Stimulated activated CD4-positive, alpha-beta T cell treated with anti-CD3 and anti-CD28 coated beads, Interleukin-4, amount 100 ng/mL, for 24 hours (primary cell): ENCODE data around the gene SNAI3.

Experiments
- DNase-seq: peaks from one replicate; pipeline ENCODE4 v3.0.0-alpha.2; 2020

The SNAI3 gene

DNA sequence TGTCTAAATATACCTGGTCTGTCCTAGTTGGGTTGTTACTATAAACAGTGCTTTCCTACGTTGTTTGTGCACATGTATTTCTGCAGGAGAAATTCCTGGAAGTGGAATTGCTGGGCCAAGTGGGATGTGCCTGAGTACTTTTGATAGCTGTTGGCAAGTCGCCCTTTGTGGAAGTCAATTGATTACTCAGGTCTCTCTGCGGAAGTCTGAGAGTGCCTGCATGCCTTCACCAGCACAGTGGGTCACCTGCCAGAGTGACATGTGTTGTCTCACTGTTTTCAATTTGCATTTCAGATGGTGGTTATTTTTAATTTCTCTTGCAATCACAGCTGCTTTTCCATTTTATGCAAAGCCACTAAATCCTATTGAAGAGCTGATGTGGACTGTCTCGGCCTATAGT lies 21.2 kb downstream of the SNAI3 start:
- no peak for DNase-seq

DNA sequence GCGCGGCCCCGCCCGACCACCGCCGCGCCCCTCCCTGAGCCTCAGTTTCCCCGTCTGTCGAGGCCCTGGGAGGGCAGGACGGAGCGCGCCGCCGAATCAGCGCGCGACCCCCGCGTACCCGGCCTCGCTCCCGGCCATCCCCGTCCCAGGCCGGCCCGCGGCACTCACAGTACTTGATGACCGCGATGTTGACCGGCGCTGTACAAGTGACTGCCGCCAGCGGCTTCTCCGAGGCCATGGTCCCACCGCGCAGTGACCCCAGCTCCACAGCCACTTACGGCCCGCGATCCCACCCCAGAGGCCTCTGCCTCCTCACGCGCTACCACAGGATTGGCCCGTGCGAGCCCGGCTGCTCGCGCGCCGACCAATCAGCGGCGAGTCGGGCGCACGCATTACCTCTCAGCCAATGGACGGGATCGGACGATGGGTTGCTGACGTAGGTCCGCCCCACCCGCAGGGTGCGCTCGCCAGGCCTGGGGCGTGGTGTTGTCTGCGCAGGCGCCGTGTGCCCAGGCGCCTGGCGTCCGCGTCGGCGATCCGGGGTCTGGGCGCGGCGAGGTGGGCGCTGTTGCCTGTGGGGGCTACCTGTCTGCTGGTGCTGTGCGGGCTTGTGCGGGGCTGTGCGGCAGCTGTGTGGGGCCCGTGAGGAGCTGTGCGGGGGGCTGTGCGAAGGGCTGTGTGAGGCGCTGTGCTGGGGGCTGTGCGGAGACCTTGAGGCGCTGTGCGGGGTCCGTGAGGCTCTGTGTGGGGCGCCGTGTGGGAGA lies 23.3 kb downstream of the SNAI3 start, which contains the start of gene MVD:
Gene MVD, minus strand, starts transcription at position 249 of the 764 bp plus-strand sequence. Its CDS starts 11 bp downstream, at position 238.
- DNase-seq, result peak; percentile 96

DNA sequence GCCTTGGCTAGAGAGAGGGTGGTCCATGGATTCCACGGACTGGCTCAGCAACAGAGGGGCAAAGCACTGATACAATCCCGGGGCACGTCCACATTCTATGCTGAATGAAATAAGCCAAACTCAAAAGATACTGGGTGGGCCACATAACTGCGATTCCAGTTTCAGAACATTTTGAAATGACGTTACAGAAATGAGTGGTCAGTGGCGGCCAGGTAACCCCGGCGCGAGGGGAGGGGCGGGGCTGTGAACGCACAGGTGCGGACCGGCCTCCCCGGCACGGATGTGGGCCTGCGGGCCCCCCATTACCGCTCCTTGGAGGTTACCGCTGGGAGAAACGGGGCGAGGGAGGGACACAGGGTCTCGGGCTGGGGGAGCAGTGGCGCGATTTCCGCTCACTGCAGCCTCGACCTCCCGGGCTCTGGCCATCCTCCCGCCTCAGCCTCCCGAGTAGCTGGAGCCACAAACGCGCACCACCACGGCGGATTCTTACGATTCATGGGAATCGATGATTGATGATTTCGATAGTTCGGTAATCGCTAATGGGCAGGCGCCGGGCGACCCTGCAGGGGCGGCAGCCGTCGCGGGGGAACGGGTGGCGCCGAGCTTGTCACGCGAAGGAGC lies 24.0 kb downstream of the SNAI3 start:
- DNase-seq, result peak; percentile 15

DNA sequence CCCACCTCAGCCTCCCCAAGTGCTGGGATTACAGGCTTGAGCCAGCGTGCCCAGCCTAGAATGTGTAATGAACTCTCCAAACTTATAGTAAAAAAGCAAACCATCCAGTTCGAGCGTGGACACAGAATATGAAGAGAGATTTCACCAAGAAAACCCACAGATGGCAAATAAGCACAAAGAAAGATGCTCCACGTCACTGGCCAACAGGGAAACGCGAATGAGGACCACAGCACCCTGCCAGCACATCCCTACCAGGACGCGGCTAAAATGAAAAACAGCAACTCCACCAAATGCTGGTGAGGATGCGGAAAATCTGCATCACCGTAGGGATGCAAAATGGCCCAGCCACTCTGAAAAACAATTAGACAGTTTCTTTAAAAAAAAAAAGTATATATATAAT lies 24.8 kb downstream of the SNAI3 start:
- no peak for DNase-seq

DNA sequence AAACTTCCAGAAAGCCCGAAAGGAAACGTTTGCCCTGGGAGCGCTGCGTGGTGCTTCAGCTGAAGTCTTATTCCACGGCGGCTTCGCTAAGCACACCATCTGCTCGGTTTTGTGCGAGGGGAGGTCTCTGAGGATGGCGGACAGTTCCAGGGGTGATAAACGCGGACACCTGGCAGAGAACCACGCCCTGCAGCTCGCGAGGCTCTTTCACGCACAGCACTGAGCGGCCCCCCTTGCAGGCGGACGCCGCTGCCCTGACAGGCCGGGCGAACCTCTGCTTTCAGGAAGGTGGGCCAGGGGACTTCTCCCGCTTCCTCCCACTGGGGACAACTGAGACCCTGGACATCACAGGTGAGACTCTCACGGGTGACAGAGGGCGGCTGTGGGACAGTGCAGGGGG lies 27.1 kb downstream of the SNAI3 start:
- no peak for DNase-seq

DNA sequence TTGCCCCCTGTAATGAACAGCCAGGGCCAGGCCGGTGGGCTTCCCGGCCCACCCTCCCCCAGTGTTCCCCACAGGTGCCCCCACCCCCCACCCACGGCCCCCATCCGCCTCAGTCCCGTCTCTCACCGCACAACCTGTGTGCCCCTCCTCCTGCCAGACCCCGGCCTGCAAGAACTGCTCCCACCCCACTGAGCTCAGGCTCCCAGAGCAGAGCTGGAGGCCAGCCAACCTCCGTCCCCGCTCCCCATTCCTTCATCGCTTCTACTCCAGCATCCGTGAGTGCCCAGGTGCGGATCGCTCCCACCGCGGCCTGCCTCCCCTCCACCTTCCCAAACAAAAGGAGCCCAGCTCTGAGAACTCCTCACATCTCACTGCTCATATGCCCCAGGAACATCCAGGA lies 27.6 kb downstream of the SNAI3 start:
- no peak for DNase-seq

DNA sequence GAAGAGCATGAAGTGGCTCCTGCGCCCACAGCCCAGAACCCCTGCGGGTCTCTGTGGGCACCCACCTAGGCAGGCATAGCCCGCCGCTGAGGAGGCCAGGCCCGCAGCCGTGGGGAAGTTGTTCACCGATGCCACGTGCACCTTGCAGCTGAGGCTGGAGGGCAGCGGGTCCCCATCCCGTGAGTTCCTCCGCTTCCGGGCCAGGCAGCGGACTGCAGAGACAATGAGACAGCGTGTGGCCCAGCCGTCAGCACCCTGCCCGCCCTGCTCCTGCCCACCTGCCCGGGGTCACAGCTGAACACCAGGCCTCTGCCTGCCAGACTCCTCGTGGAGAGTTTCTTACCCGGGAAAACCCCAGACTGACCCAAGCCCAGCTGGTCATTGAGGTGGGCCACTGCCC lies 28.9 kb downstream of the SNAI3 start:
- no peak for DNase-seq

DNA sequence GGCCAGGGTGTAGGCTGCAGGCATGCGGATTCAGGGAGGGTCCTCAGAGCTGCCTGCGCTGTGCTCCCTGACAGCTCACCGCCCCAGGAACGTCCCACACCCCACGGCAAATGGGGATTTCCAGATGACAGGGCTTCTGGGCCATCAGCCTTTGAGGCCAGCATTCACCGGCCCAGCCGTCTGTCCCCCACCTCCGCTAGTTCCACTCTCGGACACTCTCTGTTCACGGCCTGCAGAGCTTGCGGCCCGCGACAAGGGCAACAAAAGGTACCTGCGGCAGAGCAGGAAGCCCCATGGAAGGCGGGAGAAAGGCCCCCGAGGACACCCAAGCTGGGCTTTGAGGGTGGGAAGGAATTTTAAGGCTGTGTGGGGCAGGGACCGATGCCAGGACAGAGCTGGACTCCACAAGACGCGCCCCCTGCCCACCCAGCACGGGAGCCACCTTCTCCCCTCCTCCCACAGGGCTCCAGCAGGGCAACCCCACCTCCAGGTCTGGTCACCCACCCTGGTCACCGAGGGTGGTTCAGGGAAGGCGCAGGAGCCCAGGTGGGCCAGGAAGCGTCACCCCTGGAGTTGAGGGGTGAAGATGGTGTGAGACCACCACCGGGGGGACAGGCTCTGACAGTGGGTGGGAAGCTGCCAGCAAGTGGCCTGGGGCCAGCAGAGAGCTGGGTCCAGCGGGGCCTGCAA lies 29.9 kb downstream of the SNAI3 start:
- no peak for DNase-seq

DNA sequence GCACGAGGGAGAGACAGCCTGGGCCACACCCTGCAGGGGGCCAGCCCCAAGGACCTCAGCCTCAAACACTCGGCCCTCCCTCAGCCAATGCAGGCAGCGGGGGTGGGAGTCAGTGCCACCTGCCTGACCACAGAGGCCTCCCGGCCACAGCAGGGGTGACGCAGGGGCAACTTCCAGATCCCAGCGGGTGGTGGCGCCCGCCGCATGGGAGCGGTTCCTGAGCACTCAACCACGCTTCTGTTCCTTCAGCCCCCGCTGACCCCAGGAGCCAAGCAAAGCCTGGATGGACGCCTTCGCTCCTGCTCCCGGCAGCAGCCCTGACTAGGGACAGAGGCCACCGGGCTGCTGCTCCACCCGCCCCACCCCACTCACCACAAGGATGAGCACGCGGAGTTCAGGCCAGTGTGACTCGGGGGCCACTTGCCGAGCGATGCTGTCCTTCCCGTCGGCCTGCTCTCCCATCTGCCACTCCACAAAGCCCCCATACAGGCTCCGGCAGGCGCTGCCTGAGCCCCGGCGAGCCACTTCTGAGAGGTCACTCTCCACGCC lies 30.5 kb downstream of the SNAI3 start:
- DNase-seq, result no peak

DNA sequence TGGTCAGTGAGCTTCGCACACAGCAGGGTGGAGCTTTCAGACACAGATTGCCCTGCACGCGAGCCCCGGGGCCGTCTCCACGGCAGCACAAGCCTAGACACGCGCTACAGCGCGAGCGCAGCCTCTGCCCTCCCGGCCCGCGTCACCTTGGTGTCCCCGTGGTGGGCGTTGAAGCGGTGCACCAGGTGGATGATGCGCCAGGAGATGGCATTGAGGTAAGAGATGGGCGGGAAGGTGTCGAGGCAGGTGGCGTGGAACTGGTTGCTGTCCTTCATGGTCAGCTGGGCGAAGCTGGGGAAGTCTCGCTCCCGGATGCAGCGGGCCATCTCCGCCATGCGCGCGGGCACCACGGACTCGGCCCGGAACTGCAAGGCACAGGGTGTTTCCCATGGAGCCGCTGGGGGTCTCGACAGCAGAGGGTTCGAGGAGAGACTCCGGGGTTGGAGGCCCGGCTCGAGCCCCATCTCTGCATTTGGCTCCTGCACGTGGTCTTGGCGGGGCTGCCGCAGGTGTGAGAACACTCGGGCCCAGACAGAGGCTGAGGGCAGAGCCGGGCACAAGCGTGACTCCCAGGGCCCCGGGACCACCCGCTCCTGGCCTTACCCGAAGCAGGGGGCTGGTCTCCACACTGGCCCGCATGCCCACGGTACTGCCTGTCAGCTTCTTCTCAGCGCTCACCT lies 31.1 kb downstream of the SNAI3 start:
- DNase-seq, result no peak

DNA sequence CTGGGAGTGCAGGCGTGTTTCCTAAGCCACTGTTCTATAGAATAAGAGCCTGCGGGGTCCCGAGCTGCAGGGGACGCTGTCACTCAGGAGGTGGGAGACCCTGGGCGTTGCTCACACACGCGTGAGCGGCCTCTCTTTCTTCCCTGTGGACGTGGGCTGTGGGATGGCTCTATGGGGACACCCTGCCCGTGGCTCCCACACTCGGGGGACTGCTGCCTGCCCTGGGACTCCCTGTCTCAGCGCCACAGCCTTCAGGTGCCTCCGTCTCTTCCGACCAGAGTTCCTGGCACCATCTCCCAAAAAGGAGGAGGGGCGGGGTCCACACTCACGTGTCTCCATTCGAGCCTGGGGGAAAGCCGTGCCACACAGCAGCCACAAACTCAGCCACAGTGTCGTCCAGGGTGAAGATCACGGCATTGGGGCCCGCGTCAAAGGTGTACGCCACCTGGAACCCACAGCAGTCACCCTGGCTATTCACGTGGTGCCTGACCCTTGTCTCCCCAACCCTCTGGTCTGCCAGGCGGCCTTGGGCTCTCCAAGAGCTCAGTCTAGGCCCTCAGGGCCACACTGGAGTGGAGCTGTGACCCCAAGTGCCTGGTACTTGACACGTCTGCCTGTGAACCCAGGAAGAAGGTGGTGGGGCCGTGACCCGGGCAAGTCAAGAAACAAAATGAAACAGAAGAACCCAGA lies 31.8 kb downstream of the SNAI3 start:
- no peak for DNase-seq

DNA sequence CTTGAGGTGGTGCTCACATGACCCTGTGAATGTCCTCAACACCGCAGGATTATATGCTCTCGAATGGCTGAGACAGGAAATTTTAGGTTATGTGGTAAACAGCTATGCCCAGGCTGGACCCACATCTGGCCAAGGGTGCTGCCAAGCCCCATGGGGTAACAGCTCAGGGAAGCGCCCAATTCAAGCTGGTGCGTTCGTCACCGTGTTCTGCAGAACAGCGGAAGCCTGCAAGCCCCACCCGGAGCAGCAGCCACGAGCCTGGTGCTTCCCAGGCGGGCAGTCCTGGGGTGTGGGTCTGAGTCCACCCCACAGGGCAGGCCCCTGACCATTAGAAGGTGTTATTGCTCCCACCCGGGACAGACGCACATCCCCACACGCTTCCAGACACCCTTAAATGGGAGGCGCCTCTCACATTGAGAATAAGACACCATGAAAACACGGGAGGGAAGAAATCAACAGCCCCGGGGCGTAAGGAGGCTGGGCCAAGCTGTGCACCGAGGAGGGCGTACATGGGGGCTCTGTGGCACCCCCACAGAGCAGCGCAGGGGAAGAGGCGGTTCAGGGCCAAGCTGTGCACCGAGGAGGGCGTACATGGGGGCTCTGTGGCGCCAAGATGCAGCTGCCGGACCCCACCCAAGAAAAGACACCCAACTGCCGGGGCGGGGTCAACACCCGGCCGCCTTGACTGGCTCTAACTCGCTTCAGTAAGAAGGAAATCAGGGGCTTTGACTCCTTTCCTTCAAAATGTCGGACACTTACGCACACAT lies 32.5 kb downstream of the SNAI3 start:
- no peak for DNase-seq

DNA sequence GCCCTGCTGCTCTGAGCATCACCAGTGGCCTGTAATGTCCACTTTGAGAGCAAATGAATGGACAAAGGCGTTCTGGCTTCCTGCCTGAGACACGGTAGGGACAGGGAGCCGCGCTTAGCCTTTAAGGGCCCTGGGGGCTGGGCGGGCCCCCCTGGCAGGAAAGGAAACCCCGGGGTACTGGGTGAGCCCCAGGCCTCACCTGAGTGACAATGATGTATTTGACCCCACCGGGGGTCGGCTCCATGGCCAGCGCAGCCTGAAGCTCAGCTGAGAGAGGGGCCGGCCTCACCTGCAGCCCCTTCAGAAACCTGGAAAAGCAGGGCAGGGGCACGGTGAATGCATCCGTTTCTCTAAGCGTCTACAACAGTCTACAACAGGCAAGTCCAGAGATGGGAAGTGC lies 33.2 kb downstream of the SNAI3 start:
- DNase-seq, result no peak

DNA sequence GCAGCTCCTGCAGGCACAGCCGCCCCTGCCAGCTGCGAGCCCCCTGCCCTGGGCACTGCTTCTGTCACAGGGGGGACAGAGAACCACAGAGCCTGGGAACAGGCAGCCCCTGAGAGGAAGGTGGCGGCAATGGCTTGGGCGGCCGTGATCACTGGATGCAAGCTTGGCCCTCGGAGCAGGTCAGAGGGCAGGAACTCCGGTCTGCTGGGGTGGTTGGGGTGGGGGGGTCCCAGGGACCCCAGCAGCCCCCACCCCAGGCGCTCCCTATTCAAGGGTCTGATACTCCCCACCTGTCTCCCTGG lies 33.6 kb downstream of the SNAI3 start:
- DNase-seq, result no peak

DNA sequence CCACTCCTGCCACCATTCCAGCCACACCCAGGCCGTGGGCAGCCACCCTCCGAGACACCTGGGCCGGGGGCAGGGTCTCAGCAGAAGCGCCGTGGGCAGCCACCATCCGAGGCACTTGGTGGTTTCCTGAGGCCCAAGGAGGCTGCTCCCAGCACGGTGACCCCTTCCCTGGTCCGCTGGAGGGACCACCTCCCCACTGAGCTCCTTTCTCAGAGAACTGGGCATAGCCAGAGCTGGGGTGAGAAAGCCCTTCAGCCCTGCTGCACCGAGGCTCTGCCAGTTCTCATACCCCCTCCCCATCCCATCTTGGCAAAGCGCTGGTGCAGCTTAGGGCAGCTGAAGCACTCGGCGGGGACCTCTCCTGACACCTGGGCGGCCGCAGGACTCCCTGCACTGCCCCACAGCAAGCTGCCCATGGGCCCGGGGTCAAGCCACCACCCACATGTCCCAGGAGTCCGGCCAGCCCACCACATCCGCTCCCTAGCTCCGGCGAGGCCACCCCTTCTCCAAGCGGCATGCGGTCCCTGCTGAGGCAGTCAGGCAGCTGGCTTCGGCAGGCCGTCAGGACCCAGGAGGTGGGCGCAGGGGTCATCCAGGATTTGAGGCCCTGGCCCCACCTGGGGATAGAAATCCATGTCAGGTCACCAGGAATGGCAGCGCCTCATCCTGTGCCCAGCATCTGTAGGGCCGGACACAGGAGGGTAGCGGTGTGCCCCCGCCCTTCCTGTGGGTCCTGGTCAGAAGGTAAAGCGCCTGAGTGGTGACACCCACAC lies 34.1 kb downstream of the SNAI3 start:
- DNase-seq, result no peak

DNA sequence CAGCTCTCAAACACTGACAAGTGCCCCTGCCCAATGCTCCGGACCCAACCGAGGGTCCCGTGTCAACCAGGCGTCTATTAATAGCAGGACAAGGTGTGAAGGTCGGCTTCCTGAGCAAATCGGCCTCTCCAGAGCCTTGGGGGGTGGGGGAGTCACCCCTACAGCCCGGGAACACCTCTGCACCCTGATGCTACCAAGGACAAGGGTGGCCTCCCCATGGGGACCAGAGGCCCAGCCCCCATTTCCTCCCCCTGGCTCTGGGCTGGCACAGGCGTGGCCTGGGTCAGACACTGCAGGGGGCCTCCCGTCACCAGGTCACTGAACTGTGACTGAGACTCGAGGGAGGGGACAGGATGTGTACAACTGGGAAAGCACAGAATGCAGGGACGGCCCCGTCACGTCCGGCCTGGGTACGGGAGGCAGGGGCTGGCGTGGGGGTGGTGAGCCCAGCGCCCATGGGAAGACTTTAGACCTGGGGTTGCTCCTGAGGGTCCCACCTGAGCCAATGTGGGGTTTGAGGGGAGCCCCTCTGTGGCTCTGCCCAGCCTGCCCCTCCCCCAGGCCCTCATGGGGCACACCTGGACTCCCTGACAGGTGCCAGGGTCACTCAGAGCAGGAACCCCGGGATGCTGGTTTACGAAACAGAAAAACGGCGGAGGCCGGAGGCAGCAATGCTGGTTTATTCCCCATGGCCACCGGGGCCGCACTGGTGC lies 34.9 kb downstream of the SNAI3 start:
- peak; percentile 74 for DNase-seq

DNA sequence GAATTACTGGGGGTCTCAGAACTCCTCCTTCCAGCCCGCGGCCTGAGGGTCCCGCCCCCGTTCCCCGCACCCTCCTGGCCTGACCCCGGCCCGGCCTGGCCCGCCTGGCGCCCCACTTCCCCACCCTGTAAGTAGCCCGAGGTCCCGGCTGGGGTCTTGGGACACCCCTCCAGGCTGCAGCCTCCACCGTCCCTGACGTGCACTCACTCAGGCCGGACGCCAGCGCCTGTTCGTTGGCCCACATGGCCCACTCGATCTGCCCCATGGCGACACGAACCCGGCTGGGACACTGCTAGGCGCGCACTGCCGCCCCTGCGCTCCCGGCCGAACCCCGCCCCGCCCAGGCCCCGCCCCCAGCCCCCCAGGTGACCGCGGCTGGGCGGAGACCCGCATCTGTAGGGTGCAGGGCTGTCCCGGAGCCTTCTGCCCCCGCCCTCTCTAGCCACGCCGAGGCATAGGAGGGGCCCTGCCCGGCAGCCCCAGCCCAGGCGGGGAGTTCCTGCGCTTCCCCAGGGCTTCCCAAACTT lies 35.5 kb downstream of the SNAI3 start, which contains the start of gene CYBA:
Gene CYBA, minus strand, starts transcription at position 305 of the 527 bp plus-strand sequence. Its CDS starts 40 bp downstream, at position 265.
- DNase-seq, result peak; percentile 75

DNA sequence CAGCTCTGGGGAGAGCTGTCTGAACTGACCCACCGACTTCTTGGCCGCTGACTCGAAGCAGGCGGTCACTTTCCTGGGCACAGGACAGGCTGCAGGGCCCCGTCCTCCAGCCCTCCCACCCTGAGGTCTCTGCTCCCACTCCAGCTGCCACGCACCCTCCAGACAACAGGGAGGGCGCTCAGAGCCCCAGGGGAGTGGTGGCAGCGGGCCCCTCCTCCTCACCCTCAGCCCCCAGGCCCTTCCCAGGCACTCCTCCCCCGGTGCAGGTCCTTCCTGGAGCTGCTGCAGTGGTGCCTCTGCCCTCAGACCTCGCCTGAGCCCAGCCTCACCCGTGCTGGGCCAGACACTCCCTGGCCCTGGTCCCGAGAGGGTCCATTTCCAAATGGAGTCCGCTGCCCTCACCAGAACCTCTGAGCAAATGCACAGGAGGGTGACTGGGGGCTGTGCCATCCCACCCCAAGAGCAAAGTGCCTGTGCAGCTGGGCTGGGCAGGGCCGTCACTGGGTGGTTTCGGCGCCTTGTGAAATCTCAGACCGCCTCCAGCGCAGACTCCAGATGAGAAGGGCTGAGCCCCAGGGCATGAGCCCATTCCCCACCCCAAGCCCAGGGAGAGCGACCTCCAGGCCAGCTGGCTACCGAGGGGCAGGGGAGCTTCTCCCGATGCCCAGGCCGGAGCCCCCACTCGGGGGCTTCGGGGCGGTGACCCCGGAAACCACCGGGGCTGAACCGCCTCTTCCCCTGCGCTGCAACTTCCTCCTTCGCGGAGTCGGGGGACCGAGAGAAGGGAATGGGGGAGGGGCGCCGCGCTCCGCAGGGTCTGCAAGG lies 36.2 kb downstream of the SNAI3 start:
- DNase-seq, result no peak
